Kidney epithelial cell (primary cell): ENCODE data around the gene RS1. TPM values are rescaled to one million over a fixed set of nuclear protein-coding genes. Genes with fewer than 3 reads are reported as not detected.
A peak's percentile ranks its signal among the peaks of the same experiment; 100 is the strongest.

Experiments used
- DNase-seq: peaks from one replicate; pipeline ENCODE4 v3.0.0-alpha.2; 2010; ENCODE audit warnings: low read depth
- H3K27me3 ChIP-seq: 2 replicates; pipeline ENCODE4 v1.6.0; 2011; ENCODE audit warnings: low read length; ENCODE audit not compliant: control insufficient read depth, insufficient read depth
- H3K36me3 ChIP-seq: 2 replicates; pipeline ENCODE4 v1.5.1; 2011; ENCODE audit warnings: low read length; ENCODE audit not compliant: control insufficient read depth, insufficient read depth
- H3K4me3 ChIP-seq: 2 replicates; pipeline ENCODE4 v1.5.1; 2011; ENCODE audit warnings: low read depth, mild to moderate bottlenecking, control low read depth, low read length
- total RNA-seq: library from RNA; depleted of rRNA; stranded (reverse); fragments of >200 nt; gene quantifications from 2 replicates; pipeline ENCODE4 v1.2.3, GENCODE V29; 2015
- TF ChIP-seq, protein P1 (sequence below): IDR thresholded peaks from 2 replicates; pipeline ENCODE4 v1.5.1; 2011; ENCODE audit warnings: mild to moderate bottlenecking, moderate library complexity, low read length, control low read depth, inconsistent platforms; ENCODE audit not compliant: insufficient read depth, poor library complexity, severe bottlenecking

Gene RS1
- total RNA-seq, 1 donor from 2014 or later, result not detected

DNA sequence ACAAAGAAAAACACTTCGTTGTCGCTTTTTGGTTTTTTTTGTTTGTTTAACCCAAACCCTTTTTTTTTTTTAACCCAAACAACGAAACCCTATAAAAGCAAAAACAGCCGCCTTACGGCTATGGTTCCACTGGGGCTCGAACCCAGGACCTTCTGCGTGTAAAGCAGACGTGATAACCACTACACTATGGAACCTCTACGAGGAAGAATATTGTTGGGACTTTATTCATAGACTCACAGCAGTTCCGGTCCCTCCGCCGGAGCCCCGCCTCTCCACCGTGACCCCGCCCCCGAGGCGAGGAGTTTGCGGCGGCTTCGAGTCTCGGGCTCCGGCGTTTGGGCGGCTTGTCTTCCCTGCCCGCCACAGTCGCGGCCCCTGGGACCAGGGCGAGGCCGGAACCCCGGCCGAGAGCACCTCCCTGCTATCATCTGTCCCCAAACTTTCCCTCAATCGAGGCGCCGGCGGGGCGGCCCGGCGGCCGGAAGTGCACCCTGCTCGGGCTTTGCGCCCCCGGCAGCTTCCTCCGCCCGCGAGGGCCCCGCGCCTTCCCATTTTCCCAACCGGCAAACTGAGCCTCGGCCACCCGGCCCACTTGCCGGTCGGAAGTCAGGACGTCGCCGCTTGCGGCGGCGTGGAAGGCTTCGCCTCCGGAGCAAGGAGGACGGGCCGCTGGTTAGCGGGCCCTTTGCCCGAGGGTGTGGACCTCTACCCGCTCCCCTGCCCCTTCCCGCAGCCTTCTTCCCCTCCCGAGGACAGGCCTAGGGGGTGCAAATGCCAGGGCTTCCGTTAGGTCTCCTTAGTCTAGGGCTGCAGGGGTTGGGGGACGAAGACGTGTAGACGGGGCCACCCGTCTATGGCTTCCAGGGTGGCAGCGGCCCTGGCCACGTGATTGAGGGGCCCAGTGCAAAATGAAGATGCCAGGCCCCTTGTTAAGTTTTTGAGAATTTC, 3.2 kb upstream of the RS1 start:
- H3K36me3 ChIP-seq, result no peaks in the 10 kb centered on the region
- no peak for DNase-seq
- H3K27me3 ChIP-seq, result no peaks in the 10 kb centered on the region
- peak overlapping the region; percentile 62 for H3K4me3 ChIP-seq
- TF ChIP-seq, protein P1, sequence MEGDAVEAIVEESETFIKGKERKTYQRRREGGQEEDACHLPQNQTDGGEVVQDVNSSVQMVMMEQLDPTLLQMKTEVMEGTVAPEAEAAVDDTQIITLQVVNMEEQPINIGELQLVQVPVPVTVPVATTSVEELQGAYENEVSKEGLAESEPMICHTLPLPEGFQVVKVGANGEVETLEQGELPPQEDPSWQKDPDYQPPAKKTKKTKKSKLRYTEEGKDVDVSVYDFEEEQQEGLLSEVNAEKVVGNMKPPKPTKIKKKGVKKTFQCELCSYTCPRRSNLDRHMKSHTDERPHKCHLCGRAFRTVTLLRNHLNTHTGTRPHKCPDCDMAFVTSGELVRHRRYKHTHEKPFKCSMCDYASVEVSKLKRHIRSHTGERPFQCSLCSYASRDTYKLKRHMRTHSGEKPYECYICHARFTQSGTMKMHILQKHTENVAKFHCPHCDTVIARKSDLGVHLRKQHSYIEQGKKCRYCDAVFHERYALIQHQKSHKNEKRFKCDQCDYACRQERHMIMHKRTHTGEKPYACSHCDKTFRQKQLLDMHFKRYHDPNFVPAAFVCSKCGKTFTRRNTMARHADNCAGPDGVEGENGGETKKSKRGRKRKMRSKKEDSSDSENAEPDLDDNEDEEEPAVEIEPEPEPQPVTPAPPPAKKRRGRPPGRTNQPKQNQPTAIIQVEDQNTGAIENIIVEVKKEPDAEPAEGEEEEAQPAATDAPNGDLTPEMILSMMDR, result no peak

DNA sequence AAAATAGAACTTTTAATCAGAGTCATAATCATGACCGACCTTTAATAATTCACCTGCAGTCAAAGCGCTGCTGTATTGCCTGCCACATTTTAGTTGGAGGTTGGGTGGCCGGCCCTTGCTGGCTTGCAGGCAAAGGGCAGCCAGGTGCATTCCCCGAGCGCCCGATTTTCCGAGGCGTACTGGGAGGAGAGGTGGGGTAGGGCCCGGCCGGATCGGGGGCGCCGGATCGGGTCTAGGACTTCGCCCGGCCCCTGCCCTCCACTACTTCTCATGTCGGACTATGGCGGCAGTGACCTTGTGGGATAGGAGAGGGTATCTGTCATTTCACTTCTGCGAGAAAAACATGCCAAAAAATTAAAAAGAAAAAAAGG, 2.5 kb upstream of the RS1 start:
- H3K4me3 ChIP-seq, result peak overlapping the region; percentile 38
- no peaks in the 10 kb centered on the region for H3K36me3 ChIP-seq
- TF ChIP-seq, protein P1, result no peak
- H3K27me3 ChIP-seq, result no peaks in the 10 kb centered on the region
- DNase-seq, result no peak

DNA sequence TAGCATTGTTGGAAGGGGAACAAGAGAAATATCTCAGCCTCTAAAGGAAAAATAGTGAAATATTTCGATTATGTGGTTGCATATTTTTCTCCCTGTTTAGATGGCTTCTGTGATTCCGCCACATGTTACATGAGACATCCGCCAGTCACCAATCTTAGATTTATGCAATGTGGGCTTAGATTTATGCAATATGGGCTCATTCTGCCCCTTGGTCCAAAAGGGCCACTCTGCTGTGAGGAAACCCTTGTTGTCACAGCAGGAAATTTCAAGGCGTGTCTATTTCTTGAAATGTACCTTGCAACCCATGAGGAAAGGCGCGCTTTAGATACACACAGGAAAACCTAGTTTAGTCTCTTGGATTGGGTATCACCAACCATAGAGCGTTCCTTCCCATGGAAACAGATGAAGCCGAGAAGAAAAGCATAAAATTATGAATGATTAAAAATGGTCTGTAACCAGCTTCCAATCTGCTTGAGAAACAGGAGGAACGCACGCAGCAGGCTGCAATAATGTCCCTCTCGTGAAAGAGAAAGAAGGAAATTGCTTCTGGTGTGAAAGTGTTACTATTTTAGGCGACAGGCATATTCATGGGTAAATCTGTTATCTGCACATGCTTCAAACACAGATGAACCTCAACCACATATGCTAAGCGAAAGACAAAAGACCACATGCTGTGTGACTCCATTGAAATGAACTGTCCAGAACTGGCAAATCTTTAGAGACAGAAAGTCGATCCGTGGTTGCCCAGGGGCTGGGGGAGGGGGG, 3.7 kb downstream of the RS1 start:
- Histone ChIP-seq H3K36me3 (no peaks in the 10 kb centered on the region), H3K4me3 (no peak overlapping the region), H3K27me3 (no peaks in the 10 kb centered on the region)
- no peak for DNase-seq
- TF ChIP-seq, protein P1, result no peak

DNA sequence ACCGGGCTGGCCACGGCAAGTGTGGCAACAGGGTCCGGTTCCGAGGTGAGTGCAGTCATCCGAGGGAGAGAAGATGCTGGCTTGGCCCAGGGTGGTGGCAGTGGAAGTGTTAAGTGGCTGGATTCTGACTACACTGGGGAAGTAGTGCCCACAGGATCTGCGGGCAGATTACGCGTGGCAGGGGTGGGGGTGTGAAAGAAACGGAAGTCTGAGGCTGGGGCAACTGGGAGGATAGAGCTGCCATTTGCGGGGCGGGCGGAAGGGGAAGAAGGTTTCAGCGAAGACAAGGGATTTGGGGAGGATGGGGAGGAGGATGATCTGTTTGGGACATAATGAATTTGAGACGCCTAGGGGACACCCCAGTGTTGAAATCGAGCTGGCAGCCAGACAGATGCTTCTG, 5.3 kb downstream of the RS1 start:
- no peak overlapping the region for H3K4me3 ChIP-seq
- no peaks in the 10 kb centered on the region for H3K36me3 ChIP-seq
- TF ChIP-seq, protein P1, result no peak
- no peaks in the 10 kb centered on the region for H3K27me3 ChIP-seq
- DNase-seq, result no peak

DNA sequence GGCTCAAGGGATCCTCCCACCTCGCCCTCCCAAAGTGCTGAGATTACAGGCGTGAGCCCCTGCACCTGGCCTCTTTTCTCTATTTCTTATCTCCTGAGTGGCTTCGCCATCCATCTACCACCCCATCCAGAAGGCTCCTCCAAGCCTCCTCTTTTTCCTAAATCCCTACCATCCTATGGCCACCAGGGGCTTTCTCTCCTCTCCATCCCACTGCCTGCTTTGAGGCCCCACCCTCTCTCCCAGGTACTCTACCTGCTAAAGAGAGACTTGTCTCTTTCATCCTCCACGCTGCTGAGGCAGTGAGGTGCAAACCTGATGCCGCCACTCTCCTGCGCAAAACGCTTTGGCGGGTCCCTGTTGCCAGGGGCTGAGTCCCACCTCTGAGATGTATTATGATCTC, 7.0 kb downstream of the RS1 start:
- DNase-seq, result no peak
- Histone ChIP-seq H3K4me3 (no peak overlapping the region), H3K27me3 (no peaks in the 10 kb centered on the region), H3K36me3 (no peaks in the 10 kb centered on the region)
- TF ChIP-seq, protein P1, result no peak
